Measurements from ENCODE around the gene VWA5A.

Gene VWA5A

GRCh38 chr11:124194293-124195188 lies 79.3 kb downstream of the VWA5A start:
- H4K20me1 ChIP-seq (ENCODE audit: insufficient read depth, low read length), result no peaks in the 10 kb centered on the region
- H2AFZ ChIP-seq (ENCODE audit: low read length), result no peak overlapping the region
- H3K9me3 ChIP-seq (ENCODE audit: low read length), result no peaks in the 10 kb centered on the region
- H3K4me2 ChIP-seq (ENCODE audit: low read length), result no peak overlapping the region
- H3F3A ChIP-seq (ENCODE audit: insufficient read depth, low read length), result no peaks in the 10 kb centered on the region
- H3K4me1 ChIP-seq (ENCODE audit: insufficient read depth, low read length, severe bottlenecking), result no peaks in the 10 kb centered on the region
- H3K4me3 ChIP-seq (ENCODE audit: low read depth, low read length, poor library complexity, severe bottlenecking), result no peak overlapping the region
- H3K36me3 ChIP-seq (ENCODE audit: insufficient read depth, low read length), result no peaks in the 10 kb centered on the region
- H3K9me2 ChIP-seq (ENCODE audit: low read depth, low read length), result no peaks in the 10 kb centered on the region
- no peak for TF ChIP-seq CTCF (IDR thresholded peaks at IDR 0.05; ENCODE audit: low read length)
- TF ChIP-seq EZH2 (IDR thresholded peaks at IDR 0.05; ENCODE audit: borderline replicate concordance, low read length), result no peak
- no peaks in the 10 kb centered on the region for H3K79me2 ChIP-seq (ENCODE audit: insufficient read depth, low read length)
- no peak overlapping the region for H3K9ac ChIP-seq (ENCODE audit: low read length)
- no peaks in the 10 kb centered on the region for H3K27me3 ChIP-seq (ENCODE audit: insufficient read depth, low read length)
- H3K27ac ChIP-seq (ENCODE audit: low read depth, low read length, poor library complexity, severe bottlenecking), result no peak overlapping the region

GRCh38 chr11:124195189-124195734 lies 80.0 kb downstream of the VWA5A start:
- no peaks in the 10 kb centered on the region for H3F3A ChIP-seq (ENCODE audit: insufficient read depth, low read length)
- H3K36me3 ChIP-seq (ENCODE audit: insufficient read depth, low read length), result no peaks in the 10 kb centered on the region
- no peaks in the 10 kb centered on the region for H3K9me3 ChIP-seq (ENCODE audit: low read length)
- no peak overlapping the region for H2AFZ ChIP-seq (ENCODE audit: low read length)
- no peak overlapping the region for H3K27ac ChIP-seq (ENCODE audit: low read depth, low read length, poor library complexity, severe bottlenecking)
- H3K4me2 ChIP-seq (ENCODE audit: low read length), result no peak overlapping the region
- H4K20me1 ChIP-seq (ENCODE audit: insufficient read depth, low read length), result no peaks in the 10 kb centered on the region
- no peaks in the 10 kb centered on the region for H3K4me1 ChIP-seq (ENCODE audit: insufficient read depth, low read length, severe bottlenecking)
- no peak overlapping the region for H3K9ac ChIP-seq (ENCODE audit: low read length)
- no peaks in the 10 kb centered on the region for H3K27me3 ChIP-seq (ENCODE audit: insufficient read depth, low read length)
- TF ChIP-seq CTCF (IDR thresholded peaks at IDR 0.05; ENCODE audit: low read length), result peak; percentile 65
- TF ChIP-seq EZH2 (IDR thresholded peaks at IDR 0.05; ENCODE audit: borderline replicate concordance, low read length), result no peak
- H3K4me3 ChIP-seq (ENCODE audit: low read depth, low read length, poor library complexity, severe bottlenecking), result no peak overlapping the region
- no peaks in the 10 kb centered on the region for H3K79me2 ChIP-seq (ENCODE audit: insufficient read depth, low read length)
- H3K9me2 ChIP-seq (ENCODE audit: low read depth, low read length), result no peaks in the 10 kb centered on the region
